CD4-positive, alpha-beta T cell (primary cell): ENCODE measurements around the gene CCNB1IP1. TPM values are rescaled to one million over a fixed set of nuclear protein-coding genes. Genes with fewer than 3 reads are reported as not detected.

Experiments
- ATAC-seq: fragments of 200-7000 bp; cut with Tn5 transposase; one replicate; pipeline ENCODE4 v1.10.0; 2022; ENCODE audit warnings: mild to moderate bottlenecking; ENCODE audit not compliant: poor library complexity
- CTCF ChIA-PET: fragments of 350-600 bp; sonication (Branson Sonifier 250); formaldehyde crosslinking; loops from one replicate; lab custom pipeline; 2021; ENCODE audit warnings: antibody characterized with exemption, inconsistent platforms; lab: Charles Lee
- POLR2A ChIA-PET: fragments of 350-600 bp; sonication (Branson Sonifier 250); formaldehyde crosslinking; loops from one replicate; lab custom pipeline; 2021; ENCODE audit warnings: antibody characterized with exemption, inconsistent platforms; lab: Charles Lee
- DNase-seq, 14 experiments: peaks; one replicate each; pipeline ENCODE4 v3.0.0-alpha.2; 2013 to 2020; ENCODE audit warnings: mixed read lengths in 2 of 14
- H3K27ac ChIP-seq, 2 donors: one replicate each; pipeline versions ENCODE4 v1.5.1 to v1.7.0; 2013; ENCODE audit warnings: low read length in 2 of 2, low read depth in 1 of 2, mild to moderate bottlenecking in 1 of 2
- H3K27me3 ChIP-seq, 2 experiments: 1 replicate in 1 of 2; 2 replicates in 1 of 2; pipeline versions ENCODE4 v1.6.1 to v1.7.0; 2013; ENCODE audit warnings: low read length in 2 of 2, control low read depth in 1 of 2, mild to moderate bottlenecking in 1 of 2, moderate library complexity in 1 of 2; ENCODE audit not compliant: insufficient read depth in 2 of 2, control insufficient read depth in 1 of 2
- H3K36me3 ChIP-seq: one replicate; pipeline ENCODE4 v1.6.1; 2013; ENCODE audit warnings: low read length, control low read depth; ENCODE audit not compliant: insufficient read depth
- H3K4me1 ChIP-seq: one replicate; pipeline ENCODE4 v1.6.1; 2013; ENCODE audit warnings: low read length, control low read depth; ENCODE audit not compliant: insufficient read depth
- H3K4me3 ChIP-seq: one replicate; pipeline ENCODE4 v1.5.1; 2013; ENCODE audit warnings: mild to moderate bottlenecking, low read length, moderate library complexity
- H3K9me3 ChIP-seq, 2 experiments: 1 replicate in 1 of 2; 2 replicates in 1 of 2; pipeline versions ENCODE4 v1.6.1 to v1.7.0; 2013; ENCODE audit warnings: low read length in 2 of 2, mild to moderate bottlenecking in 2 of 2, control low read depth in 1 of 2, moderate library complexity in 1 of 2; ENCODE audit not compliant: control insufficient read depth in 1 of 2, insufficient read depth in 1 of 2
- H3K27ac Mint-ChIP-seq: one replicate; pipeline ENCODE4 v1.8.0; 2020; ENCODE audit warnings: mixed read lengths
- H3K27me3 Mint-ChIP-seq: one replicate; pipeline ENCODE4 v1.8.0; 2021; ENCODE audit warnings: mixed read lengths
- H3K36me3 Mint-ChIP-seq: one replicate; pipeline ENCODE4 v1.8.0; 2021; ENCODE audit warnings: low read depth, mixed read lengths
- H3K4me1 Mint-ChIP-seq: one replicate; pipeline ENCODE4 v1.8.0; 2021; ENCODE audit warnings: low read depth, mixed read lengths
- H3K4me3 Mint-ChIP-seq: one replicate; pipeline ENCODE4 v1.8.0; 2020; ENCODE audit warnings: mild to moderate bottlenecking, mixed read lengths
- H3K9me3 Mint-ChIP-seq: one replicate; pipeline ENCODE4 v1.8.0; 2020; ENCODE audit warnings: mixed read lengths
- CTCF ChIP-seq: fragments of 200-600 bp; IDR thresholded peaks from one replicate; pipeline ENCODE4 v1.8.0; 2022; ENCODE audit warnings: antibody characterized with exemption, mild to moderate bottlenecking
- intact Hi-C, 2 experiments: fragments of 100-400 bp; cut with DNase I in 1 of 2; cut with micrococcal nuclease in 1 of 2; formaldehyde crosslinking; loops; one replicate each; pipeline versions ENCODE4 v1.15.1 to v1.9.0; 2023 to 2025; cut with DNase I, micrococcal nuclease
- total RNA-seq, 174 experiments: library from RNA in 2 of 174; stranded (reverse) in 2 of 174; gene quantifications; one replicate each; pipeline ENCODE4 v1.2.3 and lab custom pipeline; 2021 to 2026

The CCNB1IP1 gene
- total RNA-seq, 2 experiments from 2014 or later, result 26.2 to 27.4 TPM

DNA sequence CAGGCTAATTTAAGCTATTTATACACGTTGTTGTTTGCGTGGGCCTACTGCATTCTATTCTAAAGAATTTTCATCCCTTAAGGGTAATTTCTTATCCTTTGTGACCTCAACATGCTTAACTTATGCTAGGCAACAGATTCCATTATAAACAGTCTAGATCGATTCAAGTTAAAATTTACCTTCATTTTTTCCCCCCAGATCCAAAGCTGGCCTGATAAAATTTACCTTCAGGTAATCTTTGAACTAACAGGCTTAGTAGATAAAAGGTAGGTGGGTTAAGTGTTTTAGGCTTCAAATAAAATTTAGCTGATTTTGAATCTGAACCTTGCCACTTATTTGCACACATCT is 389 bp upstream of the CCNB1IP1 start:
- CTCF ChIA-PET, result interaction anchor here (2.3 kb wide), 1 partner anchor 9 kb away, joined by 11 read pairs; the partner anchor contains the start of gene PARP2
- H3K4me3 ChIP-seq, result peak overlapping the region; percentile 75
- H3K9me3 ChIP-seq, result no peaks in the 10 kb centered on the region
- no peak for TF ChIP-seq CTCF
- no peaks in the 10 kb centered on the region for H3K27me3 Mint-ChIP-seq
- peaks cover 12% of the 10 kb centered on the region for H3K4me1 ChIP-seq
- H3K4me1 Mint-ChIP-seq, result peaks cover 33% of the 10 kb centered on the region
- H3K4me3 Mint-ChIP-seq, result peak overlapping the region; percentile 94
- peaks cover 5% of the 10 kb centered on the region for H3K36me3 Mint-ChIP-seq
- H3K27me3 ChIP-seq, result no peaks in the 10 kb centered on the region
- no peaks in the 10 kb centered on the region for H3K36me3 ChIP-seq
- POLR2A ChIA-PET, result interaction anchor here (0.9 to 2.6 kb wide), 5 partner anchors 9 to 349 kb away, joined by 3 to 38 read pairs (median 11); partner anchors contain the start of genes APEX1 and PARP2
- peak overlapping the region; percentile 84 for H3K27ac Mint-ChIP-seq
- no peaks in the 10 kb centered on the region for H3K9me3 Mint-ChIP-seq
- H3K27ac ChIP-seq, result peak overlapping the region in 1 of 2 donors; percentile 59
- intact Hi-C loops, result loop anchor here (1.0 to 10.0 kb wide), 4 partner anchors 10 to 521 kb away; partner anchors contain the start of genes APEX1 (in 2 of the 2), OSGEP (in 1 of the 2) and PARP2 (in 1 of the 2)
- ATAC-seq (no peak), DNase-seq (no peak)

GRCh38 chr14:20332431-20332787 is 670 bp downstream of the CCNB1IP1 start:
- DNase-seq (no peak), ATAC-seq (no peak)
- Mint-ChIP-seq H3K36me3 (peaks cover 7% of the 10 kb centered on the region), H3K4me1 (peaks cover 39% of the 10 kb centered on the region), H3K27ac (peak overlapping the region; percentile 84), H3K27me3 (no peaks in the 10 kb centered on the region), H3K9me3 (no peaks in the 10 kb centered on the region), H3K4me3 (peak overlapping the region; percentile 94)
- Histone ChIP-seq H3K9me3 (no peaks in the 10 kb centered on the region), H3K36me3 (no peaks in the 10 kb centered on the region), H3K4me1 (peaks cover 12% of the 10 kb centered on the region), H3K27ac (peak overlapping the region in 1 of 2 donors; percentile 59), H3K27me3 (no peaks in the 10 kb centered on the region), H3K4me3 (peak overlapping the region; percentile 75)
- intact Hi-C loops, result loop anchor here (1.0 to 10.0 kb wide), 4 partner anchors 11 to 522 kb away; partner anchors contain the start of genes APEX1 (in 2 of the 2), OSGEP (in 1 of the 2) and PARP2 (in 1 of the 2)
- ChIA-PET CTCF (interaction anchor here (2.3 kb wide), 1 partner anchor 10 kb away, joined by 11 read pairs; the partner anchor contains the start of gene PARP2), POLR2A (interaction anchor here (1.0 to 2.6 kb wide), 7 partner anchors 10 to 352 kb away, joined by 4 to 38 read pairs (median 6); partner anchors contain the start of genes APEX1, PARP2, PIP4P1 and RNASE4)
- no peak for TF ChIP-seq CTCF

DNA sequence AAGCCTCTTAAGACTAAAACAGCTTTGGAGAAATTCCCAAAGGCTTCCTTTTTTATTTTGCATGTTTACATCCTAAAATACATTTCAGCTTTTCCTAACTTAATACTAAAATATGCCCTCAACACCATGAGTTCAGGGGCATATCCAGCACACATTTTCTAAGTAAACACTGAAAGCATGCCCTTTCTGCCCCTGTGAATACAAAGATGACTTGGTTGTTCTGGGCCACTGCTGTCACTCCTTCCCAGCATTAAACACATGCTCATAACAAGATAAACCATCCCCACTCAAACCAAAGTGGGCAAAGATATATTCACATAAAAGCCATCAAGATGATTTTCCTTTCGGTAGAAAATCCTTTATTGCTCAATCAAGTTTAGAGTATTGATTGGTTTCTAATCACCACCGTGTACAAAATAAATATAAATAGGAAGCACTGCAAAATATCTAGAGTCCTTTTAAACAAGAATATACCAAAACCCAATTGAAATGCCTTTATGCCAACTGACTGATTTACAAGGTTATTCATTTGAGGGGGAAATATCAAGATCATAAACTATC is 1.9 kb downstream of the CCNB1IP1 start:
- POLR2A ChIA-PET, result interaction anchor here (1.4 kb wide), 1 partner anchor 353 kb away, joined by 4 read pairs; the partner anchor contains the start of gene RNASE4
- H3K27ac ChIP-seq, result no peak overlapping the region
- no peak for TF ChIP-seq CTCF
- no peaks in the 10 kb centered on the region for H3K27me3 ChIP-seq
- DNase-seq, result no peak
- ATAC-seq, result no peak
- peak overlapping the region; percentile 38 for H3K27ac Mint-ChIP-seq
- CTCF ChIA-PET, result interaction anchor here (0.9 to 1.4 kb wide), 2 partner anchors 10 to 279 kb away, joined by 3 read pairs; no protein-coding TSS in a partner anchor
- H3K4me1 ChIP-seq, result peaks cover 12% of the 10 kb centered on the region
- H3K27me3 Mint-ChIP-seq, result no peaks in the 10 kb centered on the region
- H3K36me3 Mint-ChIP-seq, result peaks cover 17% of the 10 kb centered on the region
- intact Hi-C loops, result loop anchor here in 1 of 2 experiments (5.0 to 10.0 kb wide), 2 partner anchors 126 to 524 kb away; partner anchors contain the start of gene APEX1
- H3K4me3 ChIP-seq, result no peak overlapping the region
- no peaks in the 10 kb centered on the region for H3K9me3 Mint-ChIP-seq
- H3K4me1 Mint-ChIP-seq, result peaks cover 45% of the 10 kb centered on the region
- H3K4me3 Mint-ChIP-seq, result peak overlapping the region; percentile 17
- H3K36me3 ChIP-seq, result peaks cover 2% of the 10 kb centered on the region
- H3K9me3 ChIP-seq, result no peaks in the 10 kb centered on the region
